ENCODE measurements around the gene OR7C1. TPM values are rescaled to one million over a fixed set of nuclear protein-coding genes. Genes with fewer than 3 reads are reported as not detected.
A peak's percentile ranks its signal among the peaks of the same experiment; 100 is the strongest.
"Not testable (repeated sequence)": the region's sequence is repeated elsewhere in the genome, so short reads cannot be mapped to it uniquely, and the experiment has no call there.

OR7C1 gene
- total and polyA plus RNA-seq, 3 donors from 2014 or later, result 2.5 to 6.1 (median 4.2) TPM

DNA sequence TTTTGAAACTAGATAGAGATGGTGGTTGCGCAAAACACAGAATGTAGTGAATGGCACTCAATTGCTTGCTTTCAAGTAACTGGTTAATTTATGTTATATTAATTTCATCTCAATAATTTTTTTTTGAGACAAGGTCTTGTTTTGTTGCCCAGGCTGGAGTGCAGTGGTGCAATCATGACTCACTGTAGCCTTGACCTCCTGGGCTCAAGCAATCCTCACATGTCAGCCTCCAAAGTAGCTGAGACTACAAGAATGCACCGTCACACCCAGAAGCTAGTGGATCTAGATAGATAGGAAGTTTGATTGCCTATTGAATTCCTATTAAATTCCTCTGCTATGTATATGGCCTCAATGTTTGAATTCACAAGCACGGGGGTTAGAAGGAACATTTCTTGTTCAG, 30.2 kb downstream of the OR7C1 start:
- H3K36me3 ChIP-seq (ENCODE audit: low read depth, missing control alignments), result no peaks in the 10 kb centered on the region
- no peak overlapping the region for H3K27ac ChIP-seq
- H3K4me3 ChIP-seq, result no peak overlapping the region
- peaks cover 7% of the 10 kb centered on the region for H3K4me1 ChIP-seq
- H3K9me3 ChIP-seq, result no peaks in the 10 kb centered on the region
- 72 to 80% methylated on average over 3 of the region's 3 CpGs for WGBS, 2 donors
- intact Hi-C loops (cut with DNase I; ENCODE audit: low total_unique reads), result no loop called here
- no peaks in the 10 kb centered on the region for H3K27me3 ChIP-seq
- DNase-seq, result no peak
- TF ChIP-seq, protein P1, sequence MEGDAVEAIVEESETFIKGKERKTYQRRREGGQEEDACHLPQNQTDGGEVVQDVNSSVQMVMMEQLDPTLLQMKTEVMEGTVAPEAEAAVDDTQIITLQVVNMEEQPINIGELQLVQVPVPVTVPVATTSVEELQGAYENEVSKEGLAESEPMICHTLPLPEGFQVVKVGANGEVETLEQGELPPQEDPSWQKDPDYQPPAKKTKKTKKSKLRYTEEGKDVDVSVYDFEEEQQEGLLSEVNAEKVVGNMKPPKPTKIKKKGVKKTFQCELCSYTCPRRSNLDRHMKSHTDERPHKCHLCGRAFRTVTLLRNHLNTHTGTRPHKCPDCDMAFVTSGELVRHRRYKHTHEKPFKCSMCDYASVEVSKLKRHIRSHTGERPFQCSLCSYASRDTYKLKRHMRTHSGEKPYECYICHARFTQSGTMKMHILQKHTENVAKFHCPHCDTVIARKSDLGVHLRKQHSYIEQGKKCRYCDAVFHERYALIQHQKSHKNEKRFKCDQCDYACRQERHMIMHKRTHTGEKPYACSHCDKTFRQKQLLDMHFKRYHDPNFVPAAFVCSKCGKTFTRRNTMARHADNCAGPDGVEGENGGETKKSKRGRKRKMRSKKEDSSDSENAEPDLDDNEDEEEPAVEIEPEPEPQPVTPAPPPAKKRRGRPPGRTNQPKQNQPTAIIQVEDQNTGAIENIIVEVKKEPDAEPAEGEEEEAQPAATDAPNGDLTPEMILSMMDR (IDR thresholded peaks at IDR 0.05), result no peak
- TF ChIP-seq POLR2A (IDR thresholded peaks at IDR 0.05), result no peak

DNA sequence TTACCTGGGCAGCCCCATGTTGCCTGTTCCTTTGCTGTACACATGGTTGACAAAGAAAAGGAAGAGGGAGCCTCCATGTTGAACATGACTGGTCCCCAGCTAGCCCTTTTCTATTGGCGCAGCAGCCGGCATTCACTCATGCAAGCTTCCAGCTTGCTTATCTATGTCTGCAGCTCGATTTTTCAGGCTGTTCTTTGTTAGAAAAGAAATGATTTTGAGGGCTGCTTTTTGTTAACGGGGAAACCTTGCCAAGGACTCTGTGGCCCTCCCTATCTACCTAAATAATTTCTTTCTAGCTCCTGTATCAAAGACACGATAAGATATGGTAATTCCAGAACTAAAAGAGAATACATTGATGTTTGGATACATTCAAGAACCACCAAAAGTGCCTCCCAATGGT, 36.2 kb downstream of the OR7C1 start:
- H3K27me3 ChIP-seq, result no peaks in the 10 kb centered on the region
- H3K36me3 ChIP-seq (ENCODE audit: low read depth, missing control alignments), result no peaks in the 10 kb centered on the region
- TF ChIP-seq, protein P1 (IDR thresholded peaks at IDR 0.05), result no peak
- no peak for TF ChIP-seq POLR2A (IDR thresholded peaks at IDR 0.05)
- intact Hi-C loops (cut with DNase I; ENCODE audit: low total_unique reads), result no loop called here
- peaks cover 14% of the 10 kb centered on the region for H3K4me1 ChIP-seq
- 51 to 68% methylated on average over 5 of the region's 5 CpGs for WGBS, 2 donors
- H3K4me3 ChIP-seq, result no peak overlapping the region
- no peaks in the 10 kb centered on the region for H3K9me3 ChIP-seq
- peak overlapping the region; percentile 12 to 70 for H3K27ac ChIP-seq
- DNase-seq, result peak; percentile 58

DNA sequence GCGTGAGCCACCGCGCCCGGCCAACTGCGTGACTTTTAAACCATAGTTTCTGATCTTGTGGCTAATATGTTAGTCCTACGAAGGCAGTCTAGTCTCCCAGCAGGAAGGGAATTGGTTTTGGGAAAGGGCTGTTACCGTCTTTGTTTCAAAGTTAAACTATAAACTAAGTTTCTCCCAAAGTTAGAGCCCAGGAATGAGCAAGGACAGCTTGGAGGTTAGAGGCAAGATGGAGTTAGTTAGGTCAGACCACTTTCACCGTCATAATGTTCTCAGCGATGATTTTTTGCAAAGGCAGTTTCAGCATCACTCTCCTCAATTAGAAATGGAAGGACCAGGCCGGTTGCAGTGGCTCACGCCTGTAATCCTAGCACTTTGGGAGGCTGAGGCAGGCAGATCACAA, 39.0 kb downstream of the OR7C1 start:
- Histone ChIP-seq H3K36me3 (ENCODE audit: low read depth, missing control alignments) (no peaks in the 10 kb centered on the region), H3K4me3 (no peak overlapping the region), H3K27ac (no peak overlapping the region), H3K27me3 (no peaks in the 10 kb centered on the region), H3K4me1 (peaks cover 14% of the 10 kb centered on the region), H3K9me3 (no peaks in the 10 kb centered on the region)
- TF ChIP-seq POLR2A (IDR thresholded peaks at IDR 0.05), result no peak
- TF ChIP-seq, protein P1 (IDR thresholded peaks at IDR 0.05), result no peak
- 84 to 95% methylated on average over 11 of the region's 11 CpGs for WGBS, 2 donors
- intact Hi-C loops (cut with DNase I; ENCODE audit: low total_unique reads), result no loop called here
- no peak for DNase-seq

DNA sequence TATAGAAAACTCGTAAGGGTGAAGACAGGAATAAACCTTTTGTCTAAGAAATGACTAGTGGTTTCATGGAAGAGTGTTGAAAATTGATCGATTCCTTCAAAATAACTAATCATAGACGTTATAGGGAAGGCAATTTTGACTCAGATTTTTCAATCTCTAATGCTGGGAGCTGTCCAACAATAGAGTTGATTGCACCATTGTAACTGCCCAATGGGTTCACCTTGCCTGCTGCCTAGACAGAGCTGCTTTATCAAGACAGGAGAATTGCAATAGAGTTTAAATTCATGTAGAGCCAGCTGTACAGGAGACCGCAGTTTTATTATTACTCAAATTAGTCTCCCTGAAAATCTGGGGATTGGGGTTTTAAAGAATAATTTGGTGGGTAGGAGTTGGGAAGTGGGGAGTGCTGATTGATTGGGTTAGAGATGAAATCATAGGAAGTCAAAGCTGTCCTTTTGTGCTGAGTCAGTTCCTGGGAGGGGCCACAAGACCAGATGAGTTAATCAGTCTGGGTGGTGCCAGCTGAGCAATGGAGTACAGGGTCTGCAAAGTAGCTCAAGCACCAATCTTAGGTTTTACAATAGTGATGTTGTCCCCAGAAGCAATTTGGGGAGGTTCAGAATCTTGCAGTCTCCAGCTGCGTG, 39.8 kb downstream of the OR7C1 start:
- Histone ChIP-seq H3K27me3 (no peaks in the 10 kb centered on the region), H3K9me3 (no peaks in the 10 kb centered on the region), H3K4me1 (peaks cover 7% of the 10 kb centered on the region), H3K36me3 (ENCODE audit: low read depth, missing control alignments) (no peaks in the 10 kb centered on the region), H3K27ac (no peak overlapping the region), H3K4me3 (no peak overlapping the region)
- DNase-seq, result no peak
- TF ChIP-seq, protein P1 (IDR thresholded peaks at IDR 0.05), result no peak
- no peak for TF ChIP-seq POLR2A (IDR thresholded peaks at IDR 0.05)
- intact Hi-C loops (cut with DNase I; ENCODE audit: low total_unique reads), result no loop called here
- 79% methylated on average over 5 of the region's 5 CpGs for WGBS, 2 donors

DNA sequence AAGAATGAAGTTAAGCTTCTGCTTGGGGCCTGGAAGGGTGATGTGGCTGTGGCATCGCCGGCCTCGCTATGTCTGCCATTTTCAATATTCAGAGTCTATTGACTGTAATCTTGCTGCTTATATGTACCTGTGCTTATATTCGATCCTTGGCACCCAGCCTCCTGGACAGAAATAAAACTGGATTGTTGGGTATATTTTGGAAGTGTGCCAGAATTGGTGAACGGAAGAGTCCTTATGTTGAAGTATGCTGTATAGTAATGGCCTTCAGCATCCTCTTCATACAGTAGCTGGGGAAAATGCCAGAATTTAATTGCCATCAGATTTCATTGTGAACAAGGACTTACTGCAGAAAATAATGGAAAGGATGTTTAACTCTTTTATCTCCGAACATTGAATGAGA, 42.7 kb downstream of the OR7C1 start:
- WGBS, 2 donors, result 80 to 83% methylated on average over 6 of the region's 6 CpGs

More for the DNA sequence above, 42.7 kb downstream of the OR7C1 start:
- DNase-seq; H3K27ac ChIP-seq; intact Hi-C loops (cut with DNase I; ENCODE audit: low total_unique reads); H3K27me3 ChIP-seq; H3K36me3 ChIP-seq (ENCODE audit: low read depth, missing control alignments); H3K9me3 ChIP-seq; H3K4me1 ChIP-seq; H3K4me3 ChIP-seq: not testable (repeated sequence)

Measured in testis (tissue), 3 donors.